ENCODE data around the gene PPP4R2.
A peak's percentile ranks its signal among the peaks of the same experiment; 100 is the strongest.
"Not testable (repeated sequence)": the region's sequence is repeated elsewhere in the genome, so short reads cannot be mapped to it uniquely, and the experiment has no call there.

The PPP4R2 gene

GRCh38 chr3:72977060-72977808 lies 19.4 kb upstream of the PPP4R2 start:
- no peak for DNase-seq

DNA sequence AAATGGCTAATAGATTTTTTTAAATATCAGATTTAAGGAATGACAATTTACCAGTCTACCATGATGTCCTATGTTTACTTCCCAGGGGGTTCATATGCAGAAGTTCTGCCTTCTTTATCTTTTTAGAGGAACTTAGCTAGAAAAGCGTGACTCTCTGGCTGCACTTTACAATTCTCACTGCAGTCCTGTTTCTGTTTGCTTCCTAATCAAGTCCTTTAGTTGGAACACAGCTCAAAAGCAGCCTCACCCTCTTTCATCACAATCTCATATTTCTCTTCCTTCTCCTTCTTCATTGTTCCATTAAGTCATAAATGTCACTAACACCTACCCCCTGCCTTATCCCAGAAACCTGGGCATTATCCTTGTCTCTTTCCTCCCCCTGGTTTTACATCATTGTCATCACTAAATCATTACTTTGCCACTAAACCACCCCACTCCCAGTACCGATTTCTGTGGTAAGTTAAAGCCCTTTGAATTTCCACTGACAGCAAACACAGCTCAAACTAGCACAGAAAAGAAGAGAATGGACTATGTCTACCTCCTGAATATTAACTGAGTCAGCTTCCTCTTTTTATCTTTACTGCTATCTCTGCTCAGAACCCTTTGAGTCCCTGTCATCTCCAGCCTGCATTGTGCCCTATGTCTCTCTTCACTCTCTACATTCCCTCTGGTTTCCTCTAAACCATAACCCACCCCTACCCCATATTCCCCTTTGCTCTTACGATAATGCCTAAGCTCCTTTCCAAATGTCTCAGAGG lies 13.8 kb upstream of the PPP4R2 start:
- DNase-seq = no peak

DNA sequence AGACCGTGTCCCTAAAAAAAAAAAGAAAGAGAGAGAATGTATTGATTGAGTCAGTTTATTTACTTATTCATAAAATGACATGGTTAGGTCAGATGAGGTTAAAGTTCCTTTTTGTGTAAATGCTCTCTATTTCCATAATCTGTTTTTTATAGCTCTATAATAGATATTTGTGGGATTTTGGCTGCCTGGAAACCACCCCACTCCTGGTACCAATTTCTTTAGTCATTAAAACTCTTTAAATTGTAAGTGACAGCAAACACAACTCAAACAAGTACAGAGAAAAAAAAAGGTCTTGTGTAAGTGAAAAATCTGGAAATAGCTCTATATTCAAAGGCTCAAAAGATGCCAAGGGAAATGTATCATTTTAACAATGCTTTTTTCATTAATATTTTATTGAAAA lies 11.0 kb upstream of the PPP4R2 start:
- DNase-seq = no peak

- no peak for DNase-seq
Measured at GRCh38 chr3:72990701-72991395, 5.8 kb upstream of the PPP4R2 start.

GRCh38 chr3:72991522-72991921 lies 5.1 kb upstream of the PPP4R2 start:
- DNase-seq = no peak

GRCh38 chr3:72993391-72993790 lies 3.2 kb upstream of the PPP4R2 start:
- no peak for DNase-seq

GRCh38 chr3:72995337-72995736 lies 1.3 kb upstream of the PPP4R2 start:
- no peak for DNase-seq

DNA sequence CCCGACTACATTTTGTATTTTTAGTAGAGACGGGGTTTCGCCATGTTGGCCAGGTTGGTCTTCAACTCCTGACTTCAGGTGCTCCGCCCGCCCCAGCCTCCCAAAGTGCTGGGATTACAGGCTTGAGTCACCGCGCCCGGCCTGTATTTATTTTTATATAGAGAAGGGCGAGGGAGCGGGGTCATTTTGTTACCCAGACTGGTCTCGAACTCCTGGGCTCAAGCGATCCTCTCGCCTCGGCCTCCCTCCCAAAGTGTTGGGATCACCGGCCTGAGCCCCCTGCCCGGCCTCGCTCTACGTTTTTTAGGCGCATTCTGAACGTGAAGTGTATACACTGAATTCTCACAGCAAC lies 514 bp upstream of the PPP4R2 start:
- DNase-seq = peak; percentile 24

GRCh38 chr3:72997421-72997961 lies 880 bp downstream of the PPP4R2 start:
- DNase-seq = no peak

DNA sequence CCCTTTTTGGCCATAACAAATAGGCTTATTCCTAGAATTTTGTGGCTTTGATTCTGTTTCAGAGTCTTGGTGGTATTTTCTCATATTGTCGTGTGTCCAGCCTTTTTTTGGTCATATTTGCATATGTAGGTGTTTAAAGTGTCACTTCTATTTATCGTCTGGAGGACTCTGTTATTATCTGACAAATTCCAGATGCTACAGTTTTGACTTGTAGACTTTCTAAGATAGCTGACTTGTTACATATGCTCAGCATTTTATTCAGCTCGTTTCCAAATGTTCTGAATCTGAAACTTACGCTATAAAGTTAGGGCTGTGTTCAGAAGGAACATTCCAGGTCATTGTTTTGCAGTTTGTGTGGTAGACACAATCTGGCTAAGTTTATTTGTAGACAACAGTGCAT lies 1.9 kb downstream of the PPP4R2 start:
- no peak for DNase-seq

GRCh38 chr3:72999951-73000350 lies 3.3 kb downstream of the PPP4R2 start:
- DNase-seq = no peak

- not testable (repeated sequence) for DNase-seq
Measured at GRCh38 chr3:73003050-73003449, 6.4 kb downstream of the PPP4R2 start.

GRCh38 chr3:73004316-73004715 lies 7.7 kb downstream of the PPP4R2 start:
- DNase-seq = no peak

DNA sequence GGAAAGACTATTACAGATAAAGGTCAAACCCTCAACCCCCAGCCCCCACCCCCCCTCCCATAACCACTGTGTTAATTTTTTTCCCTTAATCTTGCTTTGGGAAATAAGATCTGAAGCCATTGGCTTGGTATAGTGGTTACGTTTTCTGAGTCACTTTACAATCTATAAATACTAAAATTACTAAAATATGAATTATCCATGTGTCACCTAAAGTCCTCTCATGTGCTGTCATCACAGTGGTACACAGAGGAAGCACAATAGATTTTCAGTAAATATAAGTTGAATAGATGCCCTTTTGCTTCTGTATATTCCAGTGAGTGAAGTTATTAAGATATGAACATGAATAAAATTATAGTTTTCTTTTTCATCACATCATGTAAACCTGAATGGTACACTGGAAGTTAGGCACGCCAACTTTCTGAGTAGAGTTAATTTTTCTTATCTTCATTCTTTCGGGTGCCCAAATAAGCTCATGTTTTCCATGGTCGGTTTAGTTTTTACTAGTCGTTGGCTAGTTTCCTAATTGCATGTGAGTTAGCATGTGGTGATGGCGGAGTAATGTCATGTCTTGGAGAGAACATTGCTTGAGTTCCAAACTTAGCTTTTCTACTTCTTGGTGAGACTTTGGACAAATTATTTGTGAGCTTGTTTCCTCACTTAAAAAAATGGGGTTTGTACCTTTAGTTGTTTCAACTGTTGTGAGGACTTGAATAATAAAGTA lies 11.5 kb downstream of the PPP4R2 start:
- DNase-seq = no peak

DNA sequence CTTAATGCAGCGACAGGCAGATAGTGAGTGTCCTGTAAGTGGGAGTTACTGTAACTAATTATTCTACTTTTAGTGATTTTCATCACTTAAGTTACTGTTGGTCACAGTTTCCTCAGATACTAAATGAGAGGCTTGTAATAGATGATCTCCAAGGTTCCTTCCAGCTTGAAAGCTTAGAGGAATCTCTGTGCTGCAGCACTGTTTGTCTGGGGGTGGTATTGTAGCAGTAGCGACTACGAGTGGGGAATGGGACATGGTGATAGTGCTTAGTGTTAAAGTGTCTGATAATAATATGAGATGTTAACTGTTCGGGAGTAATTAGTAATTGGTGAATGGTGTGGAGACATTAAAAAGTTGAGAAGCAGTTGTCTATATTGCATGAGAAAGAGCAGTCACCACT lies 12.4 kb downstream of the PPP4R2 start:
- DNase-seq = no peak

- DNase-seq = no peak
Measured at GRCh38 chr3:73009750-73010149, 13.1 kb downstream of the PPP4R2 start.

DNA sequence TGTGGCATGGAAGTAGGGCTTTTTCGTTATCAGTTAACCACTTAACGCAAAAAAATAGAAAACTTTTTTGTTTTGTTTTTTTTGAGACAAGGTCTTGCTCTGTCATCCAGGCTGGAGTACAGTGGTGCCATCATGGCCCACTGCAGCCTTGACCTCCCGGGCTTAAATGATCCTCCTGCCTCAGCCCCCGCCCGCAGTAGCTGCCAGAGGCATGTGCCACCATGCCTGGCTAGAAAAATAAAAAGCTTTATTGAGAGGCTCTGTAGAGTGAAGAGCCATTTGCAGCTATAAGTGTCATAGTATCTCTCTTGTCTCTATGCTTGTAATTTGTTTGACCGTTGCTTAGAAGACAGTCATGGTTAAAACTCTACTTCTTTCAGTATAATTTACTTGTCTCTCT lies 13.5 kb downstream of the PPP4R2 start:
- DNase-seq = no peak

DNA sequence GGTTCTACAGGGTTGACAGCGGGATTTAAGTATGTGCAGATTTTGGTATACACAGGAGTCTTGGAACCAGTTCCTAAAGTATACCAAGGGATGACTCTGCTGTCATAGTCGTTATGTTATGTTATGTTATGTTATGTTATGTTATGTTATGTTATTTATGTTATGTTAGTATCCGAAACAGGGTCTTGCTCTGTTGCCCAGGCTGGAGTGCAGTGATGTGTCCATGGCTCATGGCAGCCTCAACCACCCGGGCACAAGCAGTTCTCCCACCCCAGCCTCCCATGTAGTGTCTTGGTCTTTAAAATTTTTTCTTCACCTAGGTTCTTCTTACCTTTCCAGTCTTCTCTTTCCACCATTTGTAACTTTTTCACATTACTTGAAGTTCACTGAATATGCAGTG lies 21.7 kb downstream of the PPP4R2 start:
- no peak for DNase-seq

DNA sequence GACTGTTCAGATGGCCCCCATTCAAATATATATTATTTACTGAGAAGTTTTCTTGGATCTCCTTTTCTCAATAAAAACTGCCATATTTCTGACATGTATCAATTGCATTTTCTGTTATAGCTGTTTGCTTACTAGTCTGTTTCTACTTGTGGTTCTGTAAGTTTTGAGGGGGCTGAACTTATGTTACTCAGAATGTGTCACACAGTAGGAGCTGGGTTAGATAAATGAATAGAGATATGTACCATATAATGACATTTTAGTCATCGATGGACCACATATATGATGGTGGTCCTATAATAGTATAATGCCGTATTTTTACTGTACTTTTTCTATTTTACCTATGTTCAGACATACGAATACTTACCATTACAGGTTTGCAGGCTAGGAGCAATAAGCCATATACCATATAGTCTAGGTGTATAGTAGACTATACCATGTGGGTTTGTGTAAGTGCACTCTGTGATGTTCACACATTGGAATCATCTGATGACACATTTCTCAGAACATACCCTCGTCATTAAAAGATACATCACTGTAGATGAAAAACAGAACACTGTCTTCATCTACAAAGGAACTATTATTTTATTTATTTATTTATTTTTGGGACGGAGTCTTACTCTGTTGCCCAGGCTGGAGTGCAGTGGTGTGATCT lies 22.3 kb downstream of the PPP4R2 start:
- no peak for DNase-seq

GRCh38 chr3:73021301-73021835 lies 24.8 kb downstream of the PPP4R2 start:
- DNase-seq = no peak

DNA sequence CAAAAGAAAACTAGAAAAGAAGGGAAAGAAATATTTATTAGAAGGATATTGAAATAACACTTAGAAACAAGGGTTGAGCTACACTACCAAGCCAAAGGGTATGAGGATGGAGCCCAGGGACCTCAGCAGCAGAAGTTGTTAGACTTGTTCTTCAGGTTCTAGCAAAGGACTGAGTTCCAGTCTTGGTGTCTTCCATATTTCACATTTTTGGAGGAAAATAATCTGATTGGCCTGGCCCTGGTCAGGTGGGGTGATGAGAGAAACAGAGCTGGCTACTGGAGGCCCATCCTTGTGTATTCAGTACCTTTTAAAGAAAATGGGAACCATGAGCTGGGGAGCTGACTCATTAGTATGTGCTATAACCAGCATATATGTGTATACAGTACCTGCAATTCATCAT lies 28.2 kb downstream of the PPP4R2 start:
- no peak for DNase-seq

DNA sequence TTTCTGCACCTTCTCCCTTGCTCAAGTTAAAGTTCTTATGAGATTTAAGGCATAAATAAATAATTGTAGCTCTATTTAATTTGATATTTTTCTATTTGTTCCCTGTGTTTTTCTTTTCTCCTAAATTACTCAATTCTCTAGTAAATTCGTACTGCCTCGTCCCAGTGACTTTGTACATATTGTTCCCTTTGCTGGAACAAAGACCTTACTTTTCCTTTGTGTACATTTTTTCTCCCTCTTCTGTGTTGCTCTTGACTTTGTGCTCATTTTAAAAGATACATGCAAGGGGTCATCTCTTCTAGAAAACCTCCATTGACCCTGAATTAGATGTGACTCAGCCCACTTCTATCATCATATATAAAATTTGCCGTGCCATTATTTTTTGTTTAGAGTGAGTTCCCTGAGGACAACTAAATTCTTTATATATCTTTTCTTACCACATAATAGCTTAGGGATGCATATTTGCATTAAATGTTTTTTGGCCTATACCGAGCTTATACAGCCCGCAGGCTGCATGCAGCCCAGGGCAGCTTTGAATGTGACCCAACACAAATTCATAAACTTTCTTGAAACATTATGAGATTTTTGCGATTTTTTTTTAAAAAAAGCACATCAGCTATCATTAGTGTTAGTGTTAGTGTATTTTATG lies 29.6 kb downstream of the PPP4R2 start:
- DNase-seq = no peak
